Neural progenitor cell (in vitro differentiated cells): ENCODE data around the gene RAP1GDS1.

Experiments used
- CTCF ChIP-seq: fragments of 200-600 bp; sonication (generic); IDR thresholded peaks from 2 replicates; pipeline ENCODE4 v1.5.1; 2017; ENCODE audit warnings: antibody characterized with exemption, mild to moderate bottlenecking
- EZH2 ChIP-seq: fragments of 200-600 bp; sonication (generic); IDR thresholded peaks from 2 replicates; pipeline ENCODE4 v1.6.1; 2017; ENCODE audit warnings: antibody characterized with exemption, mild to moderate bottlenecking, moderate library complexity
- EZH2phosphoT487 ChIP-seq: fragments of 200-600 bp; sonication (generic); IDR thresholded peaks from 2 replicates; pipeline ENCODE4 v1.6.1; 2017; ENCODE audit warnings: antibody characterized with exemption

- TF ChIP-seq CTCF (no peak), EZH2phosphoT487 (no peak), EZH2 (no peak)
Observed at GRCh38 chr4:98289375-98289774, 28.2 kb downstream of the RAP1GDS1 start.
